HG03460 (cell line): ENCODE results near the gene PRMT3.
"Not testable (repeated sequence)": the region's sequence is repeated elsewhere in the genome, so short reads cannot be mapped to it uniquely, and the experiment has no call there.

ENCODE experiments used
- ATAC-seq: cut with Tn5 transposase; IDR thresholded peaks from one replicate; pipeline ENCODE4 v1.9.1; 2021; ENCODE audit not compliant: unreplicated experiment

PRMT3 gene

GRCh38 chr11:20387261-20388095 is at the start of gene PRMT3:
TSS of gene PRMT3 (plus strand) at chr11:20387716. CDS start at chr11:20387747, 31 bp downstream.
- ATAC-seq = peak; percentile 72

- no peak for ATAC-seq
These were observed 45.0 kb upstream of the PRMT3 start for GRCh38 chr11:20342347-20343141.

GRCh38 chr11:20351136-20351535 is 36.4 kb upstream of the PRMT3 start:
- no peak for ATAC-seq

- ATAC-seq = no peak
These were observed 35.7 kb upstream of the PRMT3 start for GRCh38 chr11:20351751-20352262.

- ATAC-seq = no peak
These were observed 33.6 kb upstream of the PRMT3 start for GRCh38 chr11:20353829-20354434.

- peak; percentile 83 for ATAC-seq
These were observed 32.0 kb upstream of the PRMT3 start for GRCh38 chr11:20355221-20356219.

GRCh38 chr11:20357150-20357549 is 30.4 kb upstream of the PRMT3 start:
- no peak for ATAC-seq

GRCh38 chr11:20360650-20361049 is 26.9 kb upstream of the PRMT3 start:
- ATAC-seq = no peak

- ATAC-seq = no peak
These were observed 25.0 kb upstream of the PRMT3 start for GRCh38 chr11:20362481-20362880.

GRCh38 chr11:20363149-20363499 is 24.4 kb upstream of the PRMT3 start:
- no peak for ATAC-seq

GRCh38 chr11:20363500-20364340 is 23.8 kb upstream of the PRMT3 start, which contains the start of gene HTATIP2:
TSS of gene HTATIP2 (plus strand) at chr11:20363714. CDS start at chr11:20364238, 524 bp downstream.
- ATAC-seq = peak; percentile 94

GRCh38 chr11:20364341-20364792 is 23.1 kb upstream of the PRMT3 start:
- no peak for ATAC-seq

GRCh38 chr11:20365465-20365864 is 22.1 kb upstream of the PRMT3 start:
- not testable (repeated sequence) for ATAC-seq

- ATAC-seq = no peak
These were observed 20.1 kb upstream of the PRMT3 start for GRCh38 chr11:20367313-20367948.

GRCh38 chr11:20368438-20368837 is 19.1 kb upstream of the PRMT3 start:
- ATAC-seq = no peak

GRCh38 chr11:20369826-20370225 is 17.7 kb upstream of the PRMT3 start:
- no peak for ATAC-seq

GRCh38 chr11:20372081-20372626 is 15.4 kb upstream of the PRMT3 start:
- ATAC-seq = no peak

- no peak for ATAC-seq
These were observed 14.4 kb upstream of the PRMT3 start for GRCh38 chr11:20373147-20373546.
